H1 (cell line): Measurements from ENCODE around the gene SUSD6. TPM values are rescaled to one million over a fixed set of nuclear protein-coding genes. Genes with fewer than 3 reads are reported as not detected.

ENCODE experiments used
- CTCF ChIA-PET: fragments of 300-600 bp; sonication (Branson Sonifier 250); formaldehyde crosslinking; loops from one replicate; lab custom pipeline; 2021; ENCODE audit not compliant: partially characterized antibody; lab: Charles Lee
- POLR2A ChIA-PET: fragments of 300-600 bp; sonication (Branson Sonifier 250); formaldehyde crosslinking; loops from one replicate; lab custom pipeline; 2021; ENCODE audit warnings: inconsistent platforms; ENCODE audit not compliant: partially characterized antibody; lab: Charles Lee
- DNase-seq, 2 experiments: peaks; one replicate each; pipeline versions ENCODE4 v3.0.0 to v3.0.0-alpha.2; 2010 to 2022; ENCODE audit warnings: low spot score in 2 of 2, low read depth in 1 of 2, mixed read lengths in 1 of 2
- FAIRE-seq: peaks from 2 replicates; lab custom pipeline; 2011; peaks lifted over from hg19 to GRCh38; lab: Jason Lieb, UNC
- H2AFZ ChIP-seq: 2 replicates; pipeline ENCODE4 v1.8.1; 2012; ENCODE audit warnings: low read length, inconsistent platforms
- H2AK5ac ChIP-seq: 2 replicates; pipeline ENCODE4 v1.6.1; 2013; ENCODE audit warnings: low read depth, low read length
- H2BK120ac ChIP-seq: replicated peaks from 2 replicates; pipeline ENCODE3; 2013; ENCODE audit warnings: low read depth, low read length, inconsistent platforms
- H2BK12ac ChIP-seq: 2 replicates; pipeline ENCODE4 v1.6.1; 2013; ENCODE audit warnings: low read depth, low read length
- H2BK15ac ChIP-seq: 2 replicates; pipeline ENCODE4 v1.6.1; 2013; ENCODE audit warnings: low read length
- H2BK20ac ChIP-seq: 2 replicates; pipeline ENCODE4 v1.6.1; 2013; ENCODE audit warnings: low read length
- H2BK5ac ChIP-seq: 2 replicates; pipeline ENCODE4 v1.6.1; 2013; ENCODE audit warnings: low read depth, low read length
- H3K14ac ChIP-seq: 2 replicates; pipeline ENCODE4 v1.6.1; 2013; ENCODE audit warnings: inconsistent platforms; ENCODE audit not compliant: insufficient read length
- H3K18ac ChIP-seq: 2 replicates; pipeline ENCODE4 v1.6.1; 2013; ENCODE audit warnings: low read length; ENCODE audit errors: extremely low read depth
- H3K23ac ChIP-seq: 2 replicates; pipeline ENCODE4 v1.6.1; 2013; ENCODE audit warnings: inconsistent platforms; ENCODE audit not compliant: insufficient read length
- H3K23me2 ChIP-seq: 2 replicates; pipeline ENCODE4 v1.6.1; 2013; ENCODE audit warnings: low read depth, low read length
- H3K27ac ChIP-seq: 2 replicates; pipeline ENCODE4 v1.6.1; 2011; ENCODE audit warnings: low read depth, low read length, inconsistent platforms
- H3K27me3 ChIP-seq, 4 experiments: replicated peaks in 1 of 4; 1 replicate in 1 of 4; 2 replicates in 3 of 4; pipeline versions ENCODE4 v1.6.1 to v1.8.1; 2011 to 2013; ENCODE audit warnings: low read length in 3 of 4, mild to moderate bottlenecking in 3 of 4, inconsistent platforms in 2 of 4, mixed read lengths in 2 of 4, moderate library complexity in 1 of 4; ENCODE audit not compliant: control insufficient read depth in 3 of 4, insufficient read depth in 3 of 4; ENCODE audit errors: extremely low read depth in 1 of 4
- H3K36me3 ChIP-seq, 4 experiments: 2 replicates each; pipeline versions ENCODE4 v1.6.1 to v1.8.1; 2011 to 2013; ENCODE audit warnings: mild to moderate bottlenecking in 4 of 4, low read length in 3 of 4, moderate library complexity in 2 of 4, control low read depth in 1 of 4, inconsistent platforms in 1 of 4; ENCODE audit not compliant: insufficient read depth in 4 of 4, control insufficient read depth in 2 of 4
- H3K4ac ChIP-seq: replicated peaks from 2 replicates; pipeline ENCODE3; 2013; ENCODE audit warnings: low read length, low read depth, mixed read lengths, inconsistent platforms; ENCODE audit not compliant: insufficient read length
- H3K4me1 ChIP-seq, 4 experiments: replicated peaks in 1 of 4; 1 replicate in 1 of 4; 2 replicates in 3 of 4; pipeline versions ENCODE4 v1.6.1 to v1.8.1; 2011 to 2013; ENCODE audit warnings: low read length in 3 of 4, inconsistent platforms in 2 of 4, mixed read lengths in 1 of 4; ENCODE audit not compliant: insufficient read depth in 4 of 4, control insufficient read depth in 3 of 4
- H3K4me2 ChIP-seq, 2 experiments: 2 replicates each; pipeline versions ENCODE4 v1.6.1 to v1.8.1; 2011 to 2013; ENCODE audit warnings: low read depth in 2 of 2, low read length in 2 of 2, control low read depth in 1 of 2, inconsistent platforms in 1 of 2, mild to moderate bottlenecking in 1 of 2; ENCODE audit not compliant: insufficient read depth in 1 of 2
- H3K4me3 ChIP-seq, 4 experiments: fragments of 200-600, 300-600 bp in 1 of 4; sonication (generic), shearing (Covaris generic), sonication (Bioruptor Twin) in 1 of 4; 2 replicates each; pipeline versions ENCODE4 v1.5.1 to v1.8.1; 2011 to 2016; ENCODE audit warnings: low read length in 4 of 4, low read depth in 3 of 4, control low read depth in 2 of 4, inconsistent platforms in 2 of 4, mild to moderate bottlenecking in 2 of 4, mixed read lengths in 1 of 4, moderate library complexity in 1 of 4; ENCODE audit not compliant: insufficient read depth in 2 of 4; ENCODE audit errors: extremely low read depth in 1 of 4
- H3K56ac ChIP-seq: replicated peaks from 2 replicates; pipeline ENCODE3; 2013; ENCODE audit warnings: low read depth, mild to moderate bottlenecking, mixed read lengths, low read length, inconsistent platforms; ENCODE audit not compliant: insufficient read length
- H3K79me1 ChIP-seq: 2 replicates; pipeline ENCODE4 v1.6.1; 2013; ENCODE audit warnings: low read depth, low read length, control low read depth
- H3K79me2 ChIP-seq, 2 experiments: 2 replicates each; pipeline versions ENCODE4 v1.6.1 to v1.8.1; 2012 to 2013; ENCODE audit warnings: low read length in 2 of 2, mild to moderate bottlenecking in 2 of 2, inconsistent platforms in 1 of 2; ENCODE audit not compliant: insufficient read depth in 2 of 2, control insufficient read depth in 1 of 2
- H3K9ac ChIP-seq, 4 experiments: replicated peaks in 1 of 4; 1 replicate in 1 of 4; 2 replicates in 3 of 4; pipeline versions ENCODE4 v1.6.1 to v1.8.1; 2011 to 2013; ENCODE audit warnings: low read depth in 3 of 4, low read length in 3 of 4, control low read depth in 2 of 4, mild to moderate bottlenecking in 2 of 4, moderate library complexity in 2 of 4, inconsistent platforms in 1 of 4; ENCODE audit errors: extremely low read depth in 1 of 4
- H3K9me3 ChIP-seq, 2 experiments: 2 replicates each; pipeline versions ENCODE4 v1.6.1 to v1.8.1; 2012 to 2013; ENCODE audit warnings: mild to moderate bottlenecking in 2 of 2, moderate library complexity in 2 of 2, control low read depth in 1 of 2, inconsistent platforms in 1 of 2, low read depth in 1 of 2, low read length in 1 of 2, mixed read lengths in 1 of 2; ENCODE audit not compliant: insufficient read depth in 2 of 2
- H4K20me1 ChIP-seq, 2 experiments: replicated peaks in 1 of 2; 2 replicates each; pipeline versions ENCODE3 to v1.8.1; 2011 to 2013; ENCODE audit warnings: inconsistent platforms in 2 of 2, low read length in 2 of 2, mild to moderate bottlenecking in 1 of 2; ENCODE audit not compliant: insufficient read depth in 2 of 2, control insufficient read depth in 1 of 2
- H4K5ac ChIP-seq: 2 replicates; pipeline ENCODE4 v1.6.1; 2013; ENCODE audit warnings: low read length, low read depth, mixed read lengths, inconsistent platforms; ENCODE audit not compliant: insufficient read length
- H4K8ac ChIP-seq: 2 replicates; pipeline ENCODE4 v1.8.0; 2013; ENCODE audit warnings: mild to moderate bottlenecking, moderate library complexity, low read length, inconsistent platforms; ENCODE audit not compliant: insufficient read depth; ENCODE audit errors: extremely low read depth
- H4K91ac ChIP-seq: replicated peaks from 2 replicates; pipeline ENCODE3; 2013; ENCODE audit warnings: low read length, mixed read lengths, inconsistent platforms; ENCODE audit not compliant: insufficient read length
- EP300 ChIP-seq, 2 experiments: IDR thresholded peaks; 1 replicate in 1 of 2; 2 replicates in 1 of 2; pipeline ENCODE4 v1.6.1; 2011 to 2012; ENCODE audit warnings: low read depth in 2 of 2, low read length in 2 of 2, mild to moderate bottlenecking in 2 of 2, borderline replicate concordance in 1 of 2, inconsistent platforms in 1 of 2, moderate library complexity in 1 of 2
- NRF1 ChIP-seq: IDR thresholded peaks from 2 replicates; pipeline ENCODE4 v1.6.1; 2011; ENCODE audit warnings: mild to moderate bottlenecking, low read depth, low read length, improper control_type of control experiment
- RFX5 ChIP-seq: IDR thresholded peaks from 2 replicates; pipeline ENCODE4 v1.6.1; 2011; ENCODE audit warnings: low read depth, low read length, improper control_type of control experiment, borderline replicate concordance
- TAF7 ChIP-seq: optimal IDR thresholded peaks from 2 replicates; pipeline ENCODE3; 2011; ENCODE audit warnings: low read depth, mild to moderate bottlenecking, inconsistent platforms, low read length, moderate library complexity, borderline replicate concordance
- TEAD4 ChIP-seq: IDR thresholded peaks from 2 replicates; pipeline ENCODE4 v1.6.1; 2012; ENCODE audit warnings: low read depth, low read length, inconsistent platforms, mixed read lengths
- WGBS, 2 experiments: shearing (Covaris generic) in 1 of 2; methylation state at CpG; one replicate each; pipeline versions ENCODE4 v1.1.6 to v1.1.7; 2013 to 2015; ENCODE audit warnings: low lambda C conversion rate in 2 of 2, mixed read lengths in 2 of 2, inconsistent platforms in 1 of 2, low coverage in 1 of 2, missing lambda C conversion rate in 1 of 2; ENCODE audit not compliant: insufficient replicate concordance in 2 of 2, insufficient coverage in 1 of 2, insufficient read length in 1 of 2; ENCODE audit errors: extremely low coverage in 1 of 2, missing lambda C conversion rate in 1 of 2; 5-methylcytosine and 5-hydroxymethylcytosine counted together
- polyA plus RNA-seq, 7 experiments: library from polyadenylated mRNA; depleted of rRNA in 3 of 7; stranded (reverse) in 5 of 7; unstranded in 2 of 7; fragments of >200 nt in 5 of 7; fragments of 200-250 nt in 2 of 7; gene quantifications; 1 replicate in 5 of 7; 2 replicates in 1 of 7; 4 replicates in 1 of 7; pipeline versions ENCODE4 v1.2.1 to v1.2.3, GENCODE V29; 2011 to 2013; ENCODE audit warnings: missing spikeins in 2 of 7, mixed read lengths in 2 of 7
- total RNA-seq: library from RNA; stranded (reverse); fragmentation: NEBNext Ultra II Directional; extraction: Animal tissue kit (Norgen Biotek cat#: 25700); gene quantifications from 2 replicates; pipeline ENCODE4 v1.2.1, GENCODE V29; 2021

SUSD6 gene
- total and polyA plus RNA-seq, 2 of the 8 experiments (the other 6 are each of a cell fraction or from before 2014, with no cell fraction given), result 3.0 to 3.8 TPM

- POLR2A ChIA-PET, result interaction anchor here (1.5 kb wide), 1 partner anchor 8 kb away, joined by 4 read pairs; no protein-coding TSS in a partner anchor
- Histone ChIP-seq H3K56ac (no peak overlapping the region), H3K23me2 (no peaks in the 10 kb centered on the region), H3K79me1 (0 out of 2 replicates have a peak, but pooled peaks cover 5% of the 10 kb centered on the region), H2AK5ac (peak overlapping the region; percentile 46; the same call in 1 of the 2 replicates), H3K27ac (no peak overlapping the region), H3K4me3 (no peak overlapping the region), H3K14ac (no peak overlapping the region), H4K20me1 (no peaks in the 10 kb centered on the region), H2BK15ac (no peak overlapping the region), H3K79me2 (no peaks in the 10 kb centered on the region), H4K91ac (no peak overlapping the region), H3K36me3 (no peaks in the 10 kb centered on the region), H3K4me1 (peaks cover 13 to 19% (median 16%) of the 10 kb centered on the region in 4 experiments), H3K27me3 (no peaks in the 10 kb centered on the region), H4K8ac (no peak overlapping the region), H3K9me3 (no peaks in the 10 kb centered on the region), H4K5ac (no peak overlapping the region), H3K4me2 (peak overlapping the region in 1 of 2 experiments; percentile 16; a peak in 1 of 4 replicates), H3K4ac (peak overlapping the region; percentile 8), H2BK120ac (no peak overlapping the region), H3K23ac (no peak overlapping the region), H2BK5ac (0 out of 2 replicates have a peak overlapping the region, but pooled peaks have one; percentile 21), H2AFZ (no peak overlapping the region), H2BK20ac (no peak overlapping the region), H2BK12ac (peak overlapping the region; percentile 42; the same call in 1 of the 2 replicates), H3K18ac (peak overlapping the region; percentile 43; the same call in 1 of the 2 replicates), H3K9ac (no peak overlapping the region; a peak in 1 of 7 replicates)
- WGBS, 2 experiments, result 81% methylated on average over 2 of the region's 2 CpGs; no CpG with 5 or more reads in 1 of the 2 experiments
- CTCF ChIA-PET, result interaction anchor here (0.9 to 1.9 kb wide), 4 partner anchors 9 to 76 kb away, joined by 3 to 6 read pairs (median 4); no protein-coding TSS in a partner anchor
- DNase-seq (no peak), FAIRE-seq (no peak)
- TF ChIP-seq NRF1 (no peak), TAF7 (no peak), RFX5 (no peak), EP300 (IDR thresholded peaks at IDR 0.05; ENCODE audit: borderline replicate concordance in 1 of 2, low read depth in 2 of 2, low read length in 2 of 2) (no peak), TEAD4 (no peak)
Measured at GRCh38 chr14:69660344-69661193, 49.2 kb downstream of the SUSD6 start.
